ENCODE results near the gene HENMT1. TPM values are rescaled to one million over a fixed set of nuclear protein-coding genes. Genes with fewer than 3 reads are reported as not detected.

The HENMT1 gene
- total RNA-seq, 1 experiment from 2014 or later = 23.0 TPM

DNA sequence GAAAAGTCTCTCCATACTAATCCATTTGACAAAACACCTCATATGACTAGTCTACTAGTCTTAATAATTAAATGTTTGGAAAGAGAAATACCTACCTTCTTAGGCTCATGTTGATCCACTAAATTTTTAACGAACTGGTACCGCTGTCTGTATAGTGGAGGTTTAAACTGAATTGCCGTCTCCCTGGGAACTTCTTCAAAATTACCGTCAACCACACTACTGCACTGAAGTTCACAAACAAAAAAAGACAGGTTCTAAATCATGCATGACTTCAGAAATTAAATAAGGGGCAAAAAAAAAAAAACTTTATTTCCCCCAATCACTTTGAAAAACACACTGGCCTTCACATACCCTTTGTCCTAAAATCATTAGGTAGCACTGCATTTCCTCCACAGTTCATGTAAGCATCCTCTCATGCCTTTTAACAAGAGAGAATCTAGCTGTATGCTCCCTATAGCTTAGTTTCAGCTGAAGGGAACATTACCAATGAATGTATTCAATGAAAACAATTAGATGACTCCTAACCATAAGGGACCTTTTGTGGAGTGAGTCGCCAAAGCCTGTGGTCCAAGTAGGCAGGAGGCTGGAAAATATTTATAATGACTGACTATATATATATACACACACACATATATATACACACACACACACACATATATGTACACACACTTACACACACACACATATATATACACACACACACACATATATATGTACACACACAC is 3.4 kb downstream of the HENMT1 start:
- Histone ChIP-seq H3K4me1 (ENCODE audit: control insufficient read depth, insufficient read depth, low read length) (peaks cover 3% of the 10 kb centered on the region; the same call in 1 of the 2 replicates), H3K27ac (ENCODE audit: low read length) (no peak overlapping the region), H3K27me3 (ENCODE audit: control insufficient read depth, insufficient read depth, low read length) (no peaks in the 10 kb centered on the region), H3K4me3 (ENCODE audit: low read depth in 2 of 2, low read length in 2 of 2) (no peak overlapping the region), H3K36me3 (ENCODE audit: control insufficient read depth, insufficient read depth, low read length) (0 out of 2 replicates have a peak, but pooled peaks cover 2% of the 10 kb centered on the region), H3K9me3 (ENCODE audit: control insufficient read depth, insufficient read depth, low read depth, low read length) (no peaks in the 10 kb centered on the region)
- in situ Hi-C loops (cut with HindIII; ENCODE audit: low pct_unique_long_range_greater_than_20kb, low sequenced_read_pairs) (no loop called here), intact Hi-C loops (cut with micrococcal nuclease; ENCODE audit: unreplicated experiment) (no loop called here)
- CTCF ChIA-PET = no interaction called here
- BruUV-seq (replicated peaks) = no TSS peak
- POLR2A ChIA-PET = no interaction called here
- ATAC-seq = no peak
- DNase-seq (ENCODE audit: low read depth, low spot score) = no peak
- TF ChIP-seq POLR2AphosphoS5 (IDR thresholded peaks at IDR 0.05; ENCODE audit: low read depth, low read length) = no peak
- TF ChIP-seq REST (IDR thresholded peaks at IDR 0.05; ENCODE audit: insufficient read depth in 1 of 2, low read depth in 2 of 2, low read length in 1 of 2) = no peak
- TF ChIP-seq TCF7L2 (IDR thresholded peaks at IDR 0.05; ENCODE audit: low read depth, low read length) = no peak
- TF ChIP-seq, protein P1, sequence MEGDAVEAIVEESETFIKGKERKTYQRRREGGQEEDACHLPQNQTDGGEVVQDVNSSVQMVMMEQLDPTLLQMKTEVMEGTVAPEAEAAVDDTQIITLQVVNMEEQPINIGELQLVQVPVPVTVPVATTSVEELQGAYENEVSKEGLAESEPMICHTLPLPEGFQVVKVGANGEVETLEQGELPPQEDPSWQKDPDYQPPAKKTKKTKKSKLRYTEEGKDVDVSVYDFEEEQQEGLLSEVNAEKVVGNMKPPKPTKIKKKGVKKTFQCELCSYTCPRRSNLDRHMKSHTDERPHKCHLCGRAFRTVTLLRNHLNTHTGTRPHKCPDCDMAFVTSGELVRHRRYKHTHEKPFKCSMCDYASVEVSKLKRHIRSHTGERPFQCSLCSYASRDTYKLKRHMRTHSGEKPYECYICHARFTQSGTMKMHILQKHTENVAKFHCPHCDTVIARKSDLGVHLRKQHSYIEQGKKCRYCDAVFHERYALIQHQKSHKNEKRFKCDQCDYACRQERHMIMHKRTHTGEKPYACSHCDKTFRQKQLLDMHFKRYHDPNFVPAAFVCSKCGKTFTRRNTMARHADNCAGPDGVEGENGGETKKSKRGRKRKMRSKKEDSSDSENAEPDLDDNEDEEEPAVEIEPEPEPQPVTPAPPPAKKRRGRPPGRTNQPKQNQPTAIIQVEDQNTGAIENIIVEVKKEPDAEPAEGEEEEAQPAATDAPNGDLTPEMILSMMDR (IDR thresholded peaks at IDR 0.05) = no peak
- no peak for TF ChIP-seq SIN3A (IDR thresholded peaks at IDR 0.05; ENCODE audit: borderline replicate concordance, insufficient read depth, low read depth, low read length)

DNA sequence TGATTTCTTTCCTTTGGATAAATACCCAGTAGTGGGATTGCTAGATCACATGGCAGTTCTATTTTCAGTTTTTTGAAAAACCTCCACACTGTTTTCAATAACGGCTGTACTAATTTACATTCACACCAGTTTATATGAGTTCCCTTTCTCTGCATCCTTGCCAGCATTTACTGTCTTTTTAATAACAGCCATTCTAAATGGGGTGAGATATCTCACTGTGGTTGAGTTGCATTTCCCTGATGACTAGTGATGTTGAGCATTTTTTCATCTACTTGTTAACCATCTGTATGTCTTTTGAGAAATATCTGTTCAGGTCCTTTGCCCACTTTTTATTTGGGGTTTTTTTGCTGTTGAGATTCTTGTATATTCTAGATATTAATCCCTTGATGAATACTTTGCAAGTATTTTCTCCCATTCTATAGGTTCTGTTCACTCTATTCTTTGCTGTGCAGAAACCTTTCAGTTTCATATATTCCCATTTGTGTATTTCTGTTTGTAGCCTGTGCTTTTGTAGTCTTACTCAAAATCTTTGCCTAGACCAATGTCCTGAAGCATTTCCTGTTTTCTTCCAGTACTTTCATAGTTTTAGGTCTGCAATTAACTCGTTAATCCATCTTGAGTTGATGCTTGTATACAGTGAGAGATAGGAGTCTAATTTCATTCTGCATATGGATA is 7.3 kb downstream of the HENMT1 start:
- CTCF ChIA-PET = no interaction called here
- no peak overlapping the region for H3K27ac ChIP-seq (ENCODE audit: low read length)
- POLR2A ChIA-PET = no interaction called here
- H3K27me3 ChIP-seq (ENCODE audit: control insufficient read depth, insufficient read depth, low read length) = no peaks in the 10 kb centered on the region
- BruUV-seq (replicated peaks) = no TSS peak
- 0 out of 2 replicates have a peak, but pooled peaks cover 2% of the 10 kb centered on the region for H3K36me3 ChIP-seq (ENCODE audit: control insufficient read depth, insufficient read depth, low read length)
- intact Hi-C loops (cut with micrococcal nuclease; ENCODE audit: unreplicated experiment) (no loop called here), in situ Hi-C loops (cut with HindIII; ENCODE audit: low pct_unique_long_range_greater_than_20kb, low sequenced_read_pairs) (no loop called here)
- ATAC-seq (no peak), DNase-seq (ENCODE audit: low read depth, low spot score) (no peak)
- H3K9me3 ChIP-seq (ENCODE audit: control insufficient read depth, insufficient read depth, low read depth, low read length) = no peaks in the 10 kb centered on the region
- TF ChIP-seq POLR2AphosphoS5 (IDR thresholded peaks at IDR 0.05; ENCODE audit: low read depth, low read length) = no peak
- no peak overlapping the region for H3K4me3 ChIP-seq (ENCODE audit: low read depth in 2 of 2, low read length in 2 of 2)
- no peaks in the 10 kb centered on the region for H3K4me1 ChIP-seq (ENCODE audit: control insufficient read depth, insufficient read depth, low read length)

All from Panc1 (cell line).